ENCODE results near the gene ZNF526.

- TF ChIP-seq YY1 (IDR thresholded peaks at IDR 0.05; ENCODE audit: insufficient read depth, insufficient read length) (no peak), ZNF274 (IDR thresholded peaks at IDR 0.05; ENCODE audit: low read depth, low read length) (no peak)
Observed at GRCh38 chr19:42201489-42202289, 18.4 kb upstream of the ZNF526 start.

Measured in NT2/D1 (cell line).